Ramos (cell line): ENCODE data around the gene RCSD1.
"Not testable (repeated sequence)": the region's sequence is repeated elsewhere in the genome, so short reads cannot be mapped to it uniquely, and the experiment has no call there.

Source experiments
- in situ Hi-C: fragments of 300-500 bp; cut with MboI; formaldehyde crosslinking; loops from one replicate; pipeline ENCODE4 v1.14.3; 2022; ENCODE audit warnings: low sequenced_read_pairs; ENCODE audit not compliant: unreplicated experiment

Gene RCSD1

DNA sequence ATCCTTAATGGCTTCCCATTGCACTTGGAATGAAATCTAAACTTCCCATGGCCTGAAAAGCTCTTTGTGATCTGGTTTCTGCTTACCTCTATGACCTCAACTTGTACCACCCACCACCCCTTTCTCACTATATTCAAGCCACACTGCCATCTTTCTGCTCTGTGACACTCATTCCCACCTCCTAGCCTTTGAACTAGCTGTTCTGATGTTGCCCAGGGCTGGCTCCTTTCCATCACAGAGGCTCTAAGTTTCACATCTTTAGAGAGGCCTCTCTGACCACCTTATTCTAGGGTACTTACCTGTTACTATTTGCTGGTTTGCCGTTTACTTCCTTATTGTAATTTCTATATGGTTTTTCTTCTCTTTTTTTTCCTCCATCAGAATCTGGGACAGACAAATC lies 96.0 kb downstream of the RCSD1 start:
- in situ Hi-C loops: no loop called here

DNA sequence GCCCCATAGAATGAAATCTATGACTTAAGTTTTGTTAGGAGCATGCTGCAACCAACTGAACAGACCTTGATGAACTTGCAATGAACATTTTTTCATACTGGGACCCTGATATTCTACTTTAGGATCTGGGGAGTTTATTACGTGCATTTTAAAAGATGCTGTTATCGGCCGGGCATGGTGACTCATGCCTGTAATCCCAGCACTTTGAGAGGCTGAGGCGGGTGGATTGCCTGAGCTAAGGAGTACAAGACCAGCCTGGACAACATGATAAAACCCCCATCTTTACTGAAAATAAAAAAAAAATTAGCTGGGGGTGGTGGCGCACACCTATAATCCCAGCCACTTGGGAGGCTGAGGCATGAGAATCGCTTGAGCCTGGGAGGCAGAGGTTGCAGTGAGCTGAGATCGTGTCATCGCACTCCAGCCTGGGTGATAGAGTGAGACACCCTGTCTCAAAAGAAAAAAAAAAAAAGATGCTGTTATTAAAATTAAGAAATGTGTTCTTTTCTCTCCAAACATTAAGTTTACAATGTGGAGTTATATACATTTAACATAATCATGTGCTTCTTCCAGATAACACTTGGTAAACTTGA lies 98.9 kb downstream of the RCSD1 start:
- in situ Hi-C loops: no loop called here

DNA sequence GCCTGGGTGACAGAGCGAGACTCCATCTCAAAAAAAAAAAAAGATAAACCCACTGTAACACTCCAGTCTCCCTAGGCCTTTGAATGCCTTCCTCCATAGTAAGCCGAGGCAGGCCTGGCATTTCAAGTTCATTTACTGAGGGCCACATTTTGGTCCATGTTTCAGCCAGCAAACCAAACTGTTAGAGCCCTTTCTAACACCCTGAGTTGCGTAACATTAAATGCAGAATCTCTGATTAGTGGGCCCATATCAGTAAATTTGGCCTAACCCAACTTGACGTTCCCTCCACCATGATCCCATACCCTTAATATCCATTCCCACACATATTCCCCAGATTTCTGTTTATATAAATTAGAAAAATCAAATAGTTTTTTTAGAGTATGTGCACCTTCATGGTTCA lies 104.2 kb downstream of the RCSD1 start:
- in situ Hi-C loops: no loop called here

DNA sequence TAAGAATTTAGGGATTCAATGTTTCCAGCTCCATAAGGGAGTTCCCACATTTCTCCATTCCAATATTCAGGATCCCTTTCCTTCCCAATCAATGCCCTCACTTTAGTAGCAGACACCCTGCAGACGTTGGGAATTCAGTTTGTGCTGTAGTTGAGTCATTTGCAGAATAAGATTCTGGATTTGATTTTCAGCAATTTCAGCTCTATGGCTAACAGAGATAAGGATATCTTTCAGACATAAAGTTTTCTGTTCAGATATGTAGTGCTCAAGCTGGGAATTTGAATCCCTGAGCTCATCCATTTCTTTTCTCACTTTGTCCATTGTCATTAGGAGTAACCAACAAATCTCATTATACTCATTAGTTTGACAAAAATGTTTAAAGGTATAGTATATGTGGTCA lies 104.8 kb downstream of the RCSD1 start:
- in situ Hi-C loops: no loop called here

DNA sequence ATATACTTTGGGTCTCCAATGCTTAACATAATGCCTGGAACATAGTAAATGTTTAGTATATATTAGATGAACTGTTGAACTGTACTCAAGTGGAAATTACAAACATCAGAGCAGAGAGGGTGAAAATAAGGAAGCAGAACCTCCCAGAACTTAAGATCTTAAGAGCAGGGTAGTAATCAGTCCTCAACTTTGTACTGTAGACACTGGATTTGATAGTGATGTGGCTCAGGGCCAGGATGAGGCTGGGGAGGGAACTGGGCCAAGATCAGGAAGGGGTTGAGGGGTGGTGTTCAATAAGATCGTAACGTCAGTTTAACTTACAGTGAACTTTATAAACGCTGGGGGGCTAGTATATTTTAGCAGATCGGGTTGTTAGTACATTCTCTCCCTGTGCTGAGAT lies 107.1 kb downstream of the RCSD1 start:
- in situ Hi-C loops: no loop called here

DNA sequence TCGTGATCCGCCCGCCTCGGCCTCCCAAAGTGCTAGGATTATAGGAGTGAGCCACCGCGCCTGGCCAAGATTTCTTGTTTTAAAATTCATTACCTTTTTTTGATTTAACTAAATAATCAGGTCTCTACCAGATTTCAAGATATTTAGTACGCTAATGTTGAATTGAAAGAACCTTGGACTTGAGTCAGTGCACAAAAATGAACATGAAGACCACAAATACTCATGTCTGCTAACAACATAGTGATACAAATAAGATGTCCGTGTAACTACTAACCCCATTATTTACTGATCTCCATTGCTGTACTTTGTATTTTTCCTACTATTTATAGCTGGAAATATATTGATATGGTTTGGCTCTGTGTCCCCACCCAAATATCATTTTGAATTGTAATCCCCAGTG lies 108.1 kb downstream of the RCSD1 start:
- in situ Hi-C loops: no loop called here

DNA sequence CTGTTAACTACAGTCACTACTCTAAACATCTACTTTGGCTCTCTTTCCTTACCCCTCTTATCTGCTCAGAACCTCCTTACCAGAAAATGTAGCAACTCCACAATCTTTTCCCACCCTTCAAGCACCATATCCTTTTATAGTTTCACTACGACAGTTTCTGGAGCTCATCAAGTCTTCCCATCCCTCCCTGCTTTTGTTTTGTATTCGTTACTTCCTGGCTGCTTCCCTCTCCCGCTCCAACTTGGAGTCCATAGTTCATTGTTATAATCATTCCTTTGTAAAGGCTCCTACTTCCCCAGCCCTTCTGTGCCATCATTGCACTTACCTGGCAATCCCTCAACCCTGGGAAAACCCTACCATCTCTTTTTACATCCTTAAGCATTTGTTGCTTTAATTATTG lies 109.7 kb downstream of the RCSD1 start:
- in situ Hi-C loops: no loop called here

DNA sequence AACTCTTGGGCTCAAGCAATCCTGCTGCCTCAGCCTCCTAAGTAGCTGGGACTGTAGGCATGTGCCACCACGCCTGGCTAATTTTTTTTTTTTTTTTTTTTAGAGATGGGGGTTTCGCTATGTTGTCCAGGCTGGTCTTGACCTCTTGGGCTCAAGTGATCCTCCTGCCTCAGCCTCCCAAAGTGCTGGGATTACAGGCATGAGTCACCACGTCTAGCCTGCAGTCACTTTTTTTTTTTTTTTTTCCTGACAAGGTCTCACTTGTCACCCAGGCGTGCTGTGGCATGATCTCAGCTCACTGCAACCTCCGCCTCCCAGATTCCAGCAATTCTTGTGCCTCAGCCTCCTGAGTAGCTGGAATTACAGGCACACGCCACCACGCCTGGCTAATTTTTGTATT lies 111.1 kb downstream of the RCSD1 start:
- in situ Hi-C loops: not testable (repeated sequence)

DNA sequence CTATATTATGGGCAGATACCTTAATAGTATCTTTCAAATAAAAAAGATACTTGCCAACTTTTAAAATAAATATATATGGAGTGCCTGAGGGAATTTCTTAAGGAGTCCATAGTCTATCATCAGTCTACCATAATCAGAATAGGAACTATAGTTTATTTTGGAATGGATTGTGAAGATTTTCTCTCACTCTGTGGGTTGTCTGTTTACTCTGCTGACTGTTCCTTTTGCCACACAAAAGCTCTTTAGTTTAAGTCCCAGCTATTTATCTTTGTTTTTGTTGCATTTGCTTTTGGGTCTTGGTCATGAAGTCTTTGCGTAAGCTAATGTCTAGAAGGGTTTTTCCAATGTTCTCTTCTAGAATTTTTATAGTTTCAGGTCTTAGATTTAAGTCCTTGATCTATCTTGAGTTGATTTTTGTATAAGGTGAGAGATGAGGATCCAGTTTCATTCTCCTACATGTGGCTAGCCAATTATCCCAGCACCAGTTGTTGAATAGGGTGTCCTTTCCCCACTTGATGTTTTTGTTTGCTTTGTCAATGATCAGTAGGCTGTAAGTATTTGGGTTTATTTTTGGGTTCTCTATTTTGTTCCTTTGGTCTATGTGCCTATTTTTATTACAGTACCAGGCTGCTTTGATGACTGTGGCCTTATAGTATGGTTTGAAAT lies 112.5 kb downstream of the RCSD1 start:
- in situ Hi-C loops: not testable (repeated sequence)

DNA sequence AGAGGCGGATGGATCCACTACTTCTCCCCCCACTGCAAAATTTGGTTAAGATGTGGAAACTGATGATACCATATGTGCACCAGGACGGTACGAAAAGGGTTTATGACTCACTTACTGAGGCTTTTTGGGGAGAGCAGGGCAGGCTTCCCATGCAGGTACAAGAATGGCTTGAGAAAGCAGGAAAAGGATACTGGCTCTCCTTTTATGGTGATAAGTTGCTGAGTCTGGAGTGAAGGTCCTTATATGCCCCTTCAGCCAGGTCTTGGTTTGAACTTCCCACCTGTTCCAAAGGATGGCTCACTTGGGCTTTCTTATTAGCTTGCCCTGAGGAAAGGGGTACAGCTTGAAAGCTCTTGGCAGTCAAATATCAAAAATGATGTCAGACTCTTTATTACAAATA lies 114.9 kb downstream of the RCSD1 start:
- in situ Hi-C loops: no loop called here

DNA sequence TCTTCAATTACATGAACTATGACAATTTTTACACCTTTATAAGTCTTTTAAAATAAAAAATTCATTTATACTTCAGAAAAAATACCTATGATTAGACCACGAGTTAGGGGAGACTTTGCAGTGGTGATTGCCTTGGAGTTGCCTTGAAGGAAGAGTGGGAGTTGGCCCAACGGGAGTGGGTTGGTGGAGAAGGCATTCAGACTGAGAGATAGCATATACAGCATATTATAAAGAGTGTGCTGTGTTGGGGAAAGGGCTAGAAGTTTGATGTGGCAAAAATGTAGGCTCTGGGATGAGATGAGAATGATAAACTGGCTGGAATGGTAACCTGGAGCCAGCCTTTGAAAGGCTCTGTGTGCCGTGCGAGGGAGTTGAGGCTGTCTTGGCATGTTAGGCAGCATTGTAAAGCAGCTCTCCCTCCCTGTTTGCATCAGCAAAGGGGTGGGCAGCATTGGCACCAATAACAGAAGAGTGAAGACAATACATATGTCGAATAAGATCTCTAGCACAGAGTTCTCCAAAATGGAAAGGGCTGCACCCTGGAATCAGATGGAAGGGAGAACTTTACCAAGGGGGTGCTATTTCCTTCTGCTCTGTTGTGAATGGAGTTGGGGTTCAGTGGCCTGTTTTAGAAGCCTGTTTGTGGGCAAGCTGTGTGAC lies 116.1 kb downstream of the RCSD1 start:
- in situ Hi-C loops: no loop called here

DNA sequence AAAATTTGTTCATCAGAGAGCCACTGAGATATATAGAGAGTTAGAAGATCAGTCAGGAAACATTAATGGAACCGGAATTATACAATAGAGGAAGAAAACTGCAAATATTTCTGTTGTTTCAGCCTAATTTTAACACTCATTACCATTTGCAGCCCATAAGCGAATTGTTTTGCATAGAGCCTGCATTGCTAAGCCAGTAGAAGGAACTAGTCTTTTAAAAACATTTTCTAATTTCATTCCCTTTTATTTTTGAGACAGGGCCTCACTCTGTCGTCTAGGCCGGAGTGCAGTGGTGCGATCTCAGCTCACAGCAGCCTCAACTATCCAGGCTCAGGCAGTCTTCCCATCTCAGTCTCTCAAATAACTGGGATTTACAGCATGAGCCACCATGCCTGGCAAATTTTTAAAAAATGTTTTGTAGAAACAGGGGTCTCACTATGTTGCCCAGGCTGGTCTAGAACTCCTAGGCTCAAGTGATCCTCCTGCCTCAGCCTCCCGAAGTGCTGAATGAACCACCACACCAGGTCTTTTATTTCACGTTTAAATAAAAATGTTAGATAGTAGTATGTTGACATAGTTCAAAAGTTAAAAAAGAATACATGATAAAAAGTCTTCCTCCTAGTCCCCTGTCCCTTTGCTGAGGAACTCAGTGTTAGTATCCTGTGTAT lies 117.1 kb downstream of the RCSD1 start:
- in situ Hi-C loops: no loop called here

DNA sequence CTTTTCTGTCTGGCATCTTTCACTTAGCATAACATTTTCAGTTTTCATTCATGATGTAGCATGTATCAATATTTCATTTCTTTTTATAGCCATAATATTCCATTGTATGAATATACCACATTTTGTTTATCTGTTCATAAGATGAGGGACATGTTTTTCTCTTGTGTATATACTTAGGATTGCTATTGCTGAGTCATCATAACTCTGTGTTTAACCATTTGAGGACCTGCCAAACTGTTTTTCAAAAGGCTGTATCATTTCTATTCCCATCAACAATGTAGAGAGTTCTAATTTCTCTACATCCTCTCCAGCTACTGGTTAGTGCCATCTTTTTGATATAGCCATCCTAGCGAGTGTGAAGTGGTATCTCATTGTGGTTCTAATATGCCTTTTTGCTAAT lies 118.0 kb downstream of the RCSD1 start:
- in situ Hi-C loops: no loop called here

DNA sequence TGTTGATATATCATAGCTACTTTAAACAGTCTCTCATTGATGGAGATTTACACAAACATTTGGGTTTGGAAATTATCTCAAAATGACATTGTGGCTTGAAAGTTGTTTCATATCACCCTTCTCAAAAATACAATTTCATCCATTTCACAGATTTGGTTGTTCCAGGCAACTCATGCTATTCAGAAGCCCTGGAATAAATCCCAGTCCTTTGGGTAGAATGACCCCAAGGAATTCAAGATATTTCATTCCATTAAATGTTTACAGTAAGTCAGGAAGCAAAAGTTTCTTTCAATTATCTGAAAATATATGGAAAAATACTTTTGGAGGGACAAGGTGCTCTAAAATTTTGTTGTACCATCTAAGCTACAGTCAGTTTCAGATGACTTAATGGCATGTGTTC lies 118.9 kb downstream of the RCSD1 start:
- in situ Hi-C loops: no loop called here

DNA sequence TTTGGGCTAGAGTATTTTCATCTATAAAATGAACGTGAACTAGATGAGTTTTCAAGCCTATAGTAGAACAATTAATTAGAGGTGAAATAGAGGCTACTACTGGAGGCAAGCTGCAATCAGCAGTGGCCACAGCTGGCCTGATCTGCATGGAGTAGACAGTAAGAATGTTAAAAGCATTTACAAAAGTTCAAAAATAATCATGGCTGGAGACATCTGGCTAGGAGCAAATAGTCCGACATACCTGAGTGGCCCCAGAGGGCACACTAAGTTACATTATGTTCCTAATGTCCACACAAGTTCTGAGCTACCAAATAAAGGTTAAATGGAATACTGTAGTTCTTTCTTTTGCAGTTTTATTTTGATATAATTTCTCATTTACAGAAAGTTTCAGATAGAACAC lies 119.7 kb downstream of the RCSD1 start:
- in situ Hi-C loops: no loop called here

DNA sequence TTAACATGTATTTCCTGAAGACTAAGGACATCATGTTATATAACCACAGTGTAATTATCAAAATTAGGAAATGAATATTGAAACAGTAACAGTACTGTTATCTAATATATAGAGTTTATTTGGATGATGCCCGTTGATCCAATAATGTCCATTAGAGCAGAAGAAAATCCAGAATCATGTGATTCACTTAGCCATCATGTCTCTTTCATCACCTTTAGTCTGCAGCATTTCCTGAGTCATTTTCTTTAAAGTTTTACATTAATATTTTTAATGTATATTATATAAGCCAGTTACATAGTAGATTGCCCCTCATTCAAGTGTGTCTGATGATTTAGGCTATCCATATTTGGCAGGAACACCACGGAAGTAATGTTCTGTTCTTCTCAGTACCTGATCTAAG lies 120.6 kb downstream of the RCSD1 start:
- in situ Hi-C loops: no loop called here

DNA sequence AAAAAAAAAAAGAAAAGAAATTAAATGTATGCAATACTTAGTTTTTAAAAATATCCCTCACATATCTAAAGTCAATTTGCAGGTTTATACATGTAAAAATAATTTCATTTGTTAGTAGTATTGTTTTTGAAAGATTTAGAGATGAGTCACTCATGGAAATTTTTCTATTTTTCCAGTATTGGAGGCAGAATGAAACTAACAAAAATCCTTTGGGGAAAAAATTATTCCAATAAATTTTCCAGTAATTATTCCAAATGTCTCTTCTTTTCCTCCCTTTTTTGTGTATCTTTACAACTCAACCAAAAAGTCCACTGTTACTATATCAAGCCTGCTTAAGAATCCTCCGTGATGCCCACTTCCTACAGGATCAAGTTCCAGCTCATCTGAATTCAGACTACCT lies 121.6 kb downstream of the RCSD1 start:
- in situ Hi-C loops: no loop called here

DNA sequence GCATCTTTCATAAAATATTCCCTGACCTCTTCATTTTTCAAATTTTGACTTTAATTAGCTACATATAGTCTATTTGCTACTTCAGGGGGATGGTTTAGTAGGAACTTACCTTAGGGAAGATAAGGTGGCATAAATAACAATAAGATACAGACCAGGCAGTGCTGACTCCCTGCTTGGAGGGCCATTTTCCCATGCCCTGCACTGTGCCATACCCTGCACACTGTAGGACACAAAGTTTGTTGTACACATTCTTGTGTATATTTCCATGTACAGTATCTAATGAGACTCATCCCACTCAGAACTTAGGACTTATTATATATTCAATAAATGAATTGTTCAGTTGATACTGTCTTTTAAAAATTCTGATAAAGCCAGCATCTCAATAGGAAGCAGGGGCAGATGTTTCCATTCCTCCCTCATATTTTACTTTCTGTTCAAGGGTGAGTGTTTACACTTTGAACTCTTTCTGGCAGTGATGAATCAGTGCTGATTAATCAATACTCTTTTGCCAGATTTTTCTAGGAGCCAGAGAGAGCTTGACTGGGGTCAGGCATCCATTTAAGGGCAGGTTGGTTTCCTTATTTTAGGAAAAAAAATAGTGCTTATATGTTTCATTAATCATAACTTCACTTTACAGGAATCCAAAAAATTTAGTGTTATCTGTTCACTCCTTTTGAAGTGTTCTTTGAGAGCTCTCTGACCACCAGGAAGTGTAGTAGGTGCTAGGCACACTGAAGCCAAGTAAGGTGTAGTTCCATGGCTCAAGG lies 122.4 kb downstream of the RCSD1 start:
- in situ Hi-C loops: no loop called here

DNA sequence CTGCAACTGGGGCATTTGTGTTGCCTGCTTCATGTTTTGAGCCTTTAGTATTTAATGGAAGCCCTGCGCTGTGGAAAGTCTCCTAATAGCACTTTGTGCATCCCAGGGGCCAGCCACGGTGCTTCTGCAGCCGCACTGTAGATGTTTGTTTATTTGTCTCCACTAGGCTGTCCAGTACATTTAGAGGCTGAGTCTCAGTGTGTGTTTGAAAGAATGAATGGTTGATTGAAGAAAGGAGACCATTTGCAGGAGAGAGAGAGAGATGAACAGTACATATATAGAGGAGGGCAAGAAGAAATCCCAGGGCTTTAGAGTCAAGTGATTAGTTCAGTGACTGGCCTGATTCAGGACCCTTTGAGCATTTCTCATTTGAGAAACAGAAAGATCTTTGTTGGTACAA lies 125.6 kb downstream of the RCSD1 start:
- in situ Hi-C loops: no loop called here
